DND-41 (cell line): ENCODE measurements around the gene SELENOH.

Experiments
- CTCF ChIP-seq: IDR thresholded peaks from 2 replicates; pipeline ENCODE4 v1.5.1; 2012; ENCODE audit warnings: borderline replicate concordance, low read length, moderate library complexity, mild to moderate bottlenecking; ENCODE audit not compliant: poor library complexity, severe bottlenecking; ENCODE audit errors: extremely low read depth
- EZH2 ChIP-seq: IDR thresholded peaks from 3 replicates; pipeline ENCODE4 v1.6.1; 2012; ENCODE audit warnings: borderline replicate concordance, low read depth, mild to moderate bottlenecking, moderate library complexity, low read length, inconsistent platforms; ENCODE audit not compliant: severe bottlenecking

- TF ChIP-seq CTCF (no peak), EZH2 (no peak)
Measured at GRCh38 chr11:57778318-57779037, 37.2 kb downstream of the SELENOH start.
